ENCODE measurements around the gene ZDHHC14.

- no peak for TF ChIP-seq CTCF (IDR thresholded peaks at IDR 0.05; ENCODE audit: insufficient read depth, low read length, poor library complexity, severe bottlenecking)
- no peak for TF ChIP-seq EZH2phosphoT487 (conservative IDR thresholded peaks at IDR 0.05; ENCODE audit: low read length)
Measured at GRCh38 chr6:157627195-157627966, 246.4 kb downstream of the ZDHHC14 start.
